PC-9 (cell line): ENCODE data around the gene UBTD1.

Source experiments
- CTCF ChIP-seq: fragments of 200-600 bp; sonication (generic); conservative IDR thresholded peaks from 2 replicates; pipeline ENCODE4 v1.6.1; 2017; ENCODE audit warnings: mixed run types, antibody characterized with exemption, mild to moderate bottlenecking, moderate library complexity
- EZH2 ChIP-seq: fragments of 200-600 bp; sonication (generic); IDR thresholded peaks from 2 replicates; pipeline ENCODE4 v1.8.0; 2017; ENCODE audit warnings: antibody characterized with exemption, low read depth

- no peak for TF ChIP-seq CTCF
- no peak for TF ChIP-seq EZH2
Measured at GRCh38 chr10:97483921-97484320, 14.8 kb upstream of the UBTD1 start.
